ENCODE measurements around the gene PFKL. TPM values are rescaled to one million over a fixed set of nuclear protein-coding genes. Genes with fewer than 3 reads are reported as not detected.

PFKL gene
- total RNA-seq, 2 donors from 2014 or later, result 88.8 to 223 TPM

DNA sequence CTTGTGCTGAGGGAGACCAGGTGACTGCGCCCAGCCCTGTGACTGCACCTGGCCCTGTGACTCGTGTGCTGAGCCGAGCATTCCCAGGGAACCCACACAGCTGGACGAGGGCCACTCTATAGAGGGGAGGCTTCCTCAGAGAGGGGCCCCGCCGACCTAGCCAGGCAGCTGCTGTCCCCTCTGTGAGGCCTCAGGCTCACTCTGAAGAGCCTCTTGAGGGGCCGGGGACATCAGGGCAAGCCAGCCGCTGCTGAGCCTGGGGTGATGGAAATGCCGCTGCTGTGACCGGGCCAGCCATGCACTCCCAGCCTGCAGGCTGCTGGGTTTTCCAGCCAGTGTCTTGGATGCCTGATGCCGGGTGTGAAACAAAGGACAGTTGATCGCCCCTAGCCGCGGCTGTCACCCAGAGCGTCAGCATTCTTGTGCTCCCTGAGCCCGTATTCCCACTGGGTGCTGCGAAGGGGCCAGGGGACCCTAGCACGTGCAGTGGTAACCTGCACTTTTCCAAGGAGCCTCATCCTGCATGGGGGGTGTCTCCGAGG, 17.5 kb downstream of the PFKL start:
- DNase-seq (ENCODE audit: low spot score in 2 of 2), result no peak
- Mint-ChIP-seq H3K36me3 (no peaks in the 10 kb centered on the region), H3K9me3 (no peaks in the 10 kb centered on the region), H3K27ac (no peak overlapping the region)
- no peak for ATAC-seq

- Mint-ChIP-seq H3K27ac (no peak overlapping the region), H3K36me3 (no peaks in the 10 kb centered on the region), H3K9me3 (no peaks in the 10 kb centered on the region)
- no peak for DNase-seq (ENCODE audit: low spot score in 2 of 2)
- ATAC-seq, result no peak
Observed at GRCh38 chr21:44317871-44318270, 18.0 kb downstream of the PFKL start.

DNA sequence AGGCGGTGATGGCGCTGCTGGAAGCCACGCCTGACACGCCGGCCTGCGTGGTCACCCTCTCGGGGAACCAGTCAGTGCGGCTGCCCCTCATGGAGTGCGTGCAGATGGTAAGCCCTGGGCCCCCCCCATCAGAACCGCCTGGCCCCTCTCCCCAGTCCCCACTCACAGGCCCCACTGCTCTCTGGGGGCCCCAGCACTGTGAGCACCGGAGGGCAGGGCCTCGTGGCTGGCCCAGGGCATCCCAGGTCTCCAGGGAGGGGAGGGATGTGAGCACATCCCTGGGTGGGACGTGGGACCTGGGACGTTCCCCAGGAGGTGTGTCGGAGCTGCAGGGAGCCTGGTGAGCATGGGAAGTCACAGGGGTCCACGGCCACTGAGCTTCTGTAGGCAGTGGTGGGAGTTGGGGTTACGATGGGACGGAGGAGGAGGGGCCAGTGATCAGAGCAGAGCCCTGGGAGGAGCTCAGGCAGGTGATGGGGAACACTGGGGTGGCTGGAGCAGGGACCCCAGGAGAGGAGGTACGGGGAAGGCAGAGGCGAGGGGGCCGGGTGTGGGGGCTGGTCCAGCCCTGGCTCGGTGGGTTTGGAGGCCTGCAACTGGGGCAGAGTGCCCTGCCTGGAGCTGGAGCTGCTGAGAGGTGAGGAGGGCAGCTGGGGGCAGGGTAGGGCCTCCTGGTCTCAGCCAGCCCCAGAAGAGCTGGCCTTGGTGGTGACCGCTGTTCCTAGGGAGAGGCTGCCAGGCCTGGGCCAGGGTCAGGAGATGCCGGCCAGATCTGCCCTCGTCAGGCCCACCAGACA, 18.8 kb downstream of the PFKL start:
- DNase-seq (ENCODE audit: low spot score in 2 of 2), result no peak
- H3K9me3 Mint-ChIP-seq, result no peaks in the 10 kb centered on the region
- no peak overlapping the region for H3K27ac Mint-ChIP-seq
- peak; percentile 2 to 6 for ATAC-seq
- no peaks in the 10 kb centered on the region for H3K36me3 Mint-ChIP-seq

DNA sequence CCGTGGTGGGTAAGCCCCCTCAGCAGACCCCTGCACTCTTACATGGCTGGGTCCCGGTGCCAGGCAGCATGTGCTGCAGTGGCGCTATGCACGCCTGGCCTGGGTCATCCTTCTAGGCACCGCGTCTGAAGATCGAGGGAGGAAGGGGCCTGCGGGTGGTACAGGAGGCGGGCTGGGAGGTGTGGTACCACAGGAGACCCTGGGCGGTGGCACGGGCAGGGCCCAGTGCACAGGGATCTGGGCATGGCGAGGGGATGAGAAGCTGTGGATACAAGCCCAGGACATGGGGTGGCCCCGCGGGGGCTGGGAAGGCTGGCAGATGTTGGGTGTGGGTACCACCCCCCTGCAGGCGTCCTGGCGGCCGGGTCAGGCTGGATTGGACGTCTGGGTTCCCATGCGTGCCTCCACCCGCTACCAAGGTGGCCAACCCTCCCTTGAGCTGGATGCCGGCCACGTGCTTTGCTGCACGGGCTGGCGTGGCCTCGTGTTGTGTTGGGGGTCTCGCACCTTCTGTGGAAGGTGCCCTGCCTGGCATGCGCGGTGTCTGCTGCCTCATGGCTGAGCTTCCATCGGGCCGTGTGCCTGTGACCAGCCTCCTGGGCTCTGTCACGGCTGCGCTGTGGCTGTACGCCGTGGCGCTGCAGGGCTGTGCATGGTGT, 19.7 kb downstream of the PFKL start:
- no peaks in the 10 kb centered on the region for H3K9me3 Mint-ChIP-seq
- no peak for ATAC-seq
- H3K36me3 Mint-ChIP-seq, result no peaks in the 10 kb centered on the region
- no peak overlapping the region for H3K27ac Mint-ChIP-seq
- DNase-seq (ENCODE audit: low spot score in 2 of 2), result no peak

DNA sequence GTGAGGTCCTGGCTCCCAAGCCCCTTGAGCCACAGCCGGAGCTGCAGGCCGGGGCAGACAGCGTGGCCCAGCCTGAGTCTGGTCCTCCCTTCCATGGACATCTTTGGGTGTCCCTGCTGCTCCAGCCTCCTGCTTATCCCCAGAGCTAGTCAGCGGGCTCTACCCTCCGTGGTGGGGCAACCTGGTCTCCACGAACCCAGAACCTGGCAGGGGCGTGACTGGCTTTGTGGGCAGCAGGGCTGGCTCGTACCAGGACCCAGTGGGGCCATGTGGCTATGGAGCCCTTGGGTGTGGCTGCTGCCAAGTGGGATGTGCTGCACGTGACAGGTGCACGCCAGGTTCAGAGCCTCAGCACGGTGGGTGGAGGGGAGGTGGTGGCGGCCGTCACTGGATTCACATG, 21.0 kb downstream of the PFKL start:
- no peaks in the 10 kb centered on the region for H3K9me3 Mint-ChIP-seq
- H3K36me3 Mint-ChIP-seq, result no peaks in the 10 kb centered on the region
- DNase-seq (ENCODE audit: low spot score in 2 of 2), result no peak

DNA sequence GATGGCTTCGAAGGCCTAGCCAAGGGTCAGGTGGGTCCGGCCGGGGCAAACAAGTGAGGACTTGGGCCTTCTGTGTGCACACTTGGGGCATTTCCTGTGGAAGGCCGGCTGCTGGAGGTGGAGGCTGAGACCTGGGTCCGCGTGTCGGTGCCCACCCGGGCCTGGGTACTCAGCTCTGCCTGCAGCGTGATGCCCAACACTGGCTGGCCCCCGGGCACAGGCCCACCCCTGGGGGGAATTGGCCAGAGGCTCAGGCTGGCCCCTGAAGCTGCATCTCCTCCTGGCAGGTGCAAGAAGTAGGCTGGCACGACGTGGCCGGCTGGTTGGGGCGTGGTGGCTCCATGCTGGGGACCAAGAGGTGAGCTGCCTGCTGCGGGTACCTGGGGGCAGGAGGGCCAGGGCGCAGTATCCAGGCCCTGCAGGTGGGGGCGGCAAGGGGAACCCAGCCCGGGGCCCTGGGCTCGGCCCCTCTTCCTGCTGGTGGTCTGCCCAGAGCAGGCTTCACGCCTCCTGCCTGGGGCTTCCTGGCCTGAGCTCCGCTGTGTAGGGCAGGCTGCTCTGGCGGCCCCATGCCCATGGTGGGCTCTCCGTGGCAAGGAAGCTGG, 22.1 kb downstream of the PFKL start:
- no peak for ATAC-seq
- Mint-ChIP-seq H3K36me3 (no peaks in the 10 kb centered on the region), H3K27ac (peak overlapping the region; percentile 48 to 77), H3K9me3 (no peaks in the 10 kb centered on the region)
- DNase-seq (ENCODE audit: low spot score in 2 of 2), result no peak

More for the DNA sequence above, 21.0 kb downstream of the PFKL start:
- no peak overlapping the region for H3K27ac Mint-ChIP-seq
- ATAC-seq, result no peak

DNA sequence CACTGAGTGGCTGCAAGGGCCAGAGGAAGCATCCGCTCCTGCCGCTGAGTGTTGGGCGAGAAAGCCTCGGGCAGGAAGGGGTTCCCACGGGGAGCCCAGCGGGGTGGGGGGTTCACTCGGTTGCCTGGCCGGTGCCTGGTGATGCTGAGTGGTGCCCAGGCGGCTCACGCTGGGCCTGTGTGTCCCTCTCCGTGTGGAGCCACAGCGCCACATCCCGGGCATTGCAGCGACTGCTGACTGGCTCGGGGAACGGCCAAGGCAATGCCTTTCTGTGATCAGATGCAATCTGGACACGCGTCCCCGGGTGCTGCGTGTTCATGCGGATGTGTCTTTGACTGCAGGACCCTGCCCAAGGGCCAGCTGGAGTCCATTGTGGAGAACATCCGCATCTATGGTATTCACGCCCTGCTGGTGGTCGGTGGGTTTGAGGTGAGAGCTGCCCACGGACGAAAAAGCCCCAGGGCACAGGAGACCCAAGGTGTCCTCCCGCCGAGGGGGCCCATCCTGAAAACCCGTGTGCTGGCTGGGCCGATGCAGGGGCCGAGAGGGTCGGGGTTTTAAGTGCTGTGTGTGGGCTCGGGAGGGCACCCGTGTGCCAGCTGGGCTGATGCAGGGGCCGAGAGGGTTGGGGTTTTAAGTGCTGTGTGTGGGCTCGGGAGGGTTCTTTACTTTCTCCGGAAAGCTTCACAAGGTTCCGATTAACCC, 22.9 kb downstream of the PFKL start:
- Mint-ChIP-seq H3K9me3 (no peaks in the 10 kb centered on the region), H3K27ac (peak overlapping the region; percentile 17 to 79), H3K36me3 (no peaks in the 10 kb centered on the region)
- ATAC-seq (no peak), DNase-seq (ENCODE audit: low spot score in 2 of 2) (no peak)

GRCh38 chr21:44323591-44323990, 23.7 kb downstream of the PFKL start:
- H3K9me3 Mint-ChIP-seq, result no peaks in the 10 kb centered on the region
- H3K27ac Mint-ChIP-seq, result peak overlapping the region in 1 of 2 donors; percentile 79
- no peaks in the 10 kb centered on the region for H3K36me3 Mint-ChIP-seq
- no peak for ATAC-seq
- DNase-seq (ENCODE audit: low spot score in 2 of 2), result no peak

DNA sequence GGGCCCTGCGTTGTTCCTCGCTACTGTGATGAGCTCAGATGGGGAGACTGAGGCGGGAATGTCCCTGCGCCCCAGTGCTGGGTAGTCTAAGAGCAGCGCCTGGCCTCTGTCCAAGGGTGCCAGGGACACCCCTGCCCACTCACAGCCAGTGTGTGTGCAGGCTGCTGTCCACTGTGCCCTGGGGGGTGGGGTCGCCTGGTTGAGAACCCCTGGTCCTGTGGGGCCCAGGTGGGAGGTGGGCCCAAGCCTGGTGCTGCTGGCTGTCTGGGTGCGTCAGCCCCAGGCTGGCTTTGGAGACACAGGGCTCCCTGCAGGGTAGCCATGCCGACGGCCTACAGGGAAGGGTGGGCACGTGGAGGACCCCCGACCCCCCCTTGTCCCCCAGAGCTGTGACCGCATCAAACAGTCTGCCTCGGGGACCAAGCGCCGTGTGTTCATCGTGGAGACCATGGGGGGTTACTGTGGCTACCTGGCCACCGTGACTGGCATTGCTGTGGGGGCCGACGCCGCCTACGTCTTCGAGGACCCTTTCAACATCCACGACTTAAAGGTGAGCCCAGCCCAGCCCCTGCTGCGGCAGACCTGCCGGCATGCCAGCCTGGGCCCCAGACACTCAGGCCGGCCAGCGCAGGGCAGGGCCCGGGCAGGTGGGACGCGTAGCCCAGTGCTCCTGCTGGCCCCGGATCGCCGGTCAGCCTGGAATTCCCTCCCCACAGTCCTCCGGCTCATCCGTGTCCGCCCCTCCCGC, 24.4 kb downstream of the PFKL start:
- no peak for ATAC-seq
- DNase-seq (ENCODE audit: low spot score in 2 of 2), result no peak
- Mint-ChIP-seq H3K9me3 (no peaks in the 10 kb centered on the region), H3K36me3 (no peaks in the 10 kb centered on the region), H3K27ac (no peak overlapping the region)

GRCh38 chr21:44324854-44325107, 24.9 kb downstream of the PFKL start:
- H3K27ac Mint-ChIP-seq, result no peak overlapping the region
- ATAC-seq, result no peak
- no peaks in the 10 kb centered on the region for H3K9me3 Mint-ChIP-seq
- DNase-seq (ENCODE audit: low spot score in 2 of 2), result no peak
- no peaks in the 10 kb centered on the region for H3K36me3 Mint-ChIP-seq

DNA sequence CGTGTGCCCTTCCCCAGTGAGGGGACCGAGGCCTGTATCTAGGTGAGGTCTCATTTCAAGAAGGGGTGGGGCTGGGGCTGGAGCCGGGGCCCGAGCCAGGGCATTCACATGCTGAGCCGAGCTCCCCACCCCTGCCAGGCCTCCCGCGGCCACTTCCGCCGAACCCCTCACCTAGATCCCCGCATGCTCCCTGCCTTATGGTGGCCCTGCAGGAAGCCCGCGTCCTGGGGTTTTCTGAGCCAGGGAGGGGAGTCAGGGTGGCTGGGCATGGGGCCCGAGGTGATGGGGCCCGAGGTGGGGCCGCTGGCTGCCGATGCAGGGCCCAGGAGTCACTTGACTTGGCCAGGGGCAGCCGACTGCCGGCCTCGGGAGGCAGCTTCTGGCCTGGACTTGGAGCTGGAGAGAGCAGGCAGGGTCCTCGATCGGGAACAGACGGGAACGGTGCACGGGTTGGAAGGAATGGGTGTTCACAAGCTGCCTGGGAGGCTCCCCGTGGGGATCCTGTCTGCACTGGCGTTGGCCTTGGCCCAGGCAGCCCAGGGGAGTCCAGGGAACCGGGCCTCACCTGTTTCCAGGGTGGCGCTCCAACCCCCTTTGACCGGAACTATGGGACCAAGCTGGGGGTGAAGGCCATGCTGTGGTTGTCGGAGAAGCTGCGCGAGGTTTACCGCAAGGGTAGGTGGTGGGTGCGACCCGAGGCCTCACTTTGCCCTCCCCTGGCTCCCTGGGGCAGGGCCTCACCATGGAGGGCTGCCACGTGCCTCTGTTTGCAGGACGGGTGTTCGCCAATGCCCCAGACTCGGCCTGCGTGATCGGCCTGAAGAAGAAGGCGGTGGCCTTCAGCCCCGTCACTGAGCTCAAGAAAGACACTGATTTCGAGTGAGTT, 25.8 kb downstream of the PFKL start:
- DNase-seq (ENCODE audit: low spot score in 2 of 2) (no peak), ATAC-seq (no peak)
- Mint-ChIP-seq H3K9me3 (no peaks in the 10 kb centered on the region), H3K36me3 (no peaks in the 10 kb centered on the region), H3K27ac (no peak overlapping the region)

GRCh38 chr21:44326272-44326647, 26.4 kb downstream of the PFKL start:
- no peak for ATAC-seq
- H3K27ac Mint-ChIP-seq, result no peak overlapping the region
- DNase-seq (ENCODE audit: low spot score in 2 of 2), result no peak
- H3K9me3 Mint-ChIP-seq, result no peaks in the 10 kb centered on the region
- no peaks in the 10 kb centered on the region for H3K36me3 Mint-ChIP-seq

- no peaks in the 10 kb centered on the region for H3K36me3 Mint-ChIP-seq
- ATAC-seq, result no peak
- no peak overlapping the region for H3K27ac Mint-ChIP-seq
- no peaks in the 10 kb centered on the region for H3K9me3 Mint-ChIP-seq
- no peak for DNase-seq (ENCODE audit: low spot score in 2 of 2)
Observed at GRCh38 chr21:44326716-44327602, 27.1 kb downstream of the PFKL start.

DNA sequence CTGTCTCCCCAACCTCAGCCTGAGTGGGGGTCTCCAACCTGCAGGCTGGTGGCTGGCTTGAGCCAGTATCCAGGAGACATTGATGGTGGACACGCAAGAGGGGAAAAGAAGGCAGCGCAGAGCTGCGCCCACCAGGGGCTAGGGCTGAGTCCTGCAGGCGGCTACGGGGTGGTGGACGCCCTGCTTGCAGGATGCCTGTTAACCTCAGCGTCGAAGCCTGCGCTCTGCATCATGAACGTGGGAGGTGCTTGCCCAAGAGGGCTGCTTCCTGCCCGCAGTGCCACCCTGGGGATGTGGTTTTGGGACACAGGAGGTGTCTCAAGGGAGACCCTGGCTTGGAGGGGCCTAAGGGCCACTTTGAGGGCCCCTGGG, 27.7 kb downstream of the PFKL start:
- ATAC-seq, result no peak
- Mint-ChIP-seq H3K9me3 (no peaks in the 10 kb centered on the region), H3K27ac (no peak overlapping the region), H3K36me3 (no peaks in the 10 kb centered on the region)
- no peak for DNase-seq (ENCODE audit: low spot score in 2 of 2)

All from activated naive CD4-positive, alpha-beta T cell treated with anti-CD3 and anti-CD28 coated beads, Interleukin-2, amount 50 U/mL, for 72 hours (primary cell).